ENCODE measurements around the gene TFDP2.

- TF ChIP-seq POLR2AphosphoS5 (IDR thresholded peaks at IDR 0.05) (no peak), CTCF (IDR thresholded peaks at IDR 0.05) (no peak), POLR2A (IDR thresholded peaks at IDR 0.05) (no peak), EP300 (IDR thresholded peaks at IDR 0.05) (no peak)
Measured at GRCh38 chr3:142097099-142097843, 52.1 kb downstream of the TFDP2 start.

Data from suprapubic skin (tissue), 4 donors.